KG1 (cell line): Measurements from ENCODE around the gene VRK2.
"Not testable (repeated sequence)": the region's sequence is repeated elsewhere in the genome, so short reads cannot be mapped to it uniquely, and the experiment has no call there.

Source experiments
- DNase-seq: peaks from one replicate; lab custom pipeline; 2025; lab: John Stamatoyannopoulos, UW

The VRK2 gene

DNA sequence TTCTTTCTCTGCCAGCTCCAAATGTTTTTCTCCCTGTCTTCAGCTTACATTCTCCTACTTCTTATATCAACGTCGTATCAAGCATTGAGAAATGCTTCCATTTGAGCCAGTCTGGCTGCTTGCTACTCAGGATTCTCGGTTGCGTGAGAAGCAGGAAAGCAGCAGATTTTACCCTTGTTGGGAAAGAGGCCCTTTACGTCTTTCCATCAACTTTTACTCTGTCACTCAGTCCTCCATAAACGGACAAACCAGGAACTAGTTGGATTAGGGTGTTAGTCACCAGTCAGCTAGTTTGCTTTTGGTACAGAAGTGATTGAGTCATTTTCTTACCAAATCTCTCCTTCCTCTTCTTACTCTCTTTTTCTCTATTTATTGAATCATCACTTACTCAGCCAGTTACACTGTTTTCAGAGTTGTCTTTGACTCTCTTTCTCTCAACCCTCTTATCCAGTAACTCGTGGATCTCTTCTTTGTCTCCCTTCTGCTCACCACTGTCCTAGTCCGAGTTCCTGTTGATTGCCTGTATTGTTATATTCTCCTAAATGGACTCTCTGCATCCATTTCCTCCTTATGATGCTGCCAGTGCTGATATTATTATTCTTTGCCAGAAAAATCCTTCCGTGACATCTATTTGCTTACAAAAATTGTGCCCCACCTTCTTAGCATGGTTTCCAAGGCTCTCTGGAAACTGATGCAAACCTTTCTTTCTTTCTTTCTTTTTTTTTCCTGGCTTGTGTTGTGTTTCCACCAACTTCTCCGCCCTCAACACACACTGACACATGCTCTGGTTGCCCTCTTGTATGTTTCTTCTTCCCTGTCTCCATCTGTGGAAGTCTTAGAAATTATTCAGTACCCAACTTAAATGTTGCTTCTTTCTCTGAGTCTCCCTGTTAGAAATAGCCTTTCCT is 61.5 kb downstream of the VRK2 start:
- no peak for DNase-seq

DNA sequence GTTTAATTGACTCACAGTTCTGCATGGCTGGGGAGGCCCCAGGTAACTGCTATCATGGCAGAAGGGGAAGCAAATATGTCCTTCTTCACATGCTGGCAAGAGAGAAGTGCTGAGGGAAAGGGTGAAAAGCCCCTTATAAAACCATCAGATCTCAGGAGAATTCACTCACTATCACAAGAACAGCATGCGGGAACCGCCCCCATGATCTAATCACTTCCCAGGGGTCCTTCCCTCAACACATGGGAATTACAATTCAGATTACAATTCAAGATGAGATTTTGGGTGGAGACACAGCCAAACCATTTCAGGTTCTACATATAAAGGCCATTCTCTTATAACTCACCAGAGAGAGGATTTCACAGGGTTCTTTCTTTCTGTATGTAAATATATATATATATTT is 62.9 kb downstream of the VRK2 start:
- no peak for DNase-seq

DNA sequence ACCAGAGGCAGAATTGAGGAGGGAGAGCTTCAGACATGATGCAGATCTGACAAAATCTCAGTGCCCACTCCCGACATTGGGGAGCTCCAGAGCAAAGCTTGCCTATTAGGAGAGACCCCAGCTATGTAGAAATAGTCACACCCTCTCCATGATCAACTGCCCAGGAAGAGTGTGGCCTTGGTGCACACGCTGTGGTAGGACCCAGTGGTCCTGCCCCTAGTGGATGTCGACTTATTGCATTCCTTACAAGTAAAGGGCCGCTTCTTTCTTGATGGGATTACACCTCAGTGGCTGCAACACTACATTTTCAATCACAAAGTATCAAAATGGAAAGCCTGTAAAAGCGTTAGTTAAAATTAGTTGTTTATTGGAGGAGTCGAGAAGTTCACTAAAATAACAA is 64.2 kb downstream of the VRK2 start:
- no peak for DNase-seq

DNA sequence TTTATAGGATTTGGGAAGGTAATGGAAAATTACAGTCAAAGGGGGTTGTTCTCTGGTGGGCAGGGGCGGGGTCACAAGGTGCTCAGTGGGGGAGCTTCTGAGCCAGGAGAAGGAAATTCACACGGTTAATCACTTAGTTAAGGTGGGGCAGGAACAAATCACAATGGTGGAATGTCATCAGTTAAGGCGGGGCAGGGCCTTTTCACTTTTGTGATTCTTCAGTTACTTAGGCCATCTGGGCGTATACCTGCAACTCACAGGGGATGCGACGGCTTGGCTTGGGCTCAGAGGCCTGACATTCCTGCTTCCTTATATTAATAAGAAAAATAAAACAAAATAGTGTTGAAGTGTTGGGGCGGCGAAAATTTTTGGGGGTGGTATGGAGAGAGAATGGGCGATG is 67.0 kb downstream of the VRK2 start:
- DNase-seq, result not testable (repeated sequence)

DNA sequence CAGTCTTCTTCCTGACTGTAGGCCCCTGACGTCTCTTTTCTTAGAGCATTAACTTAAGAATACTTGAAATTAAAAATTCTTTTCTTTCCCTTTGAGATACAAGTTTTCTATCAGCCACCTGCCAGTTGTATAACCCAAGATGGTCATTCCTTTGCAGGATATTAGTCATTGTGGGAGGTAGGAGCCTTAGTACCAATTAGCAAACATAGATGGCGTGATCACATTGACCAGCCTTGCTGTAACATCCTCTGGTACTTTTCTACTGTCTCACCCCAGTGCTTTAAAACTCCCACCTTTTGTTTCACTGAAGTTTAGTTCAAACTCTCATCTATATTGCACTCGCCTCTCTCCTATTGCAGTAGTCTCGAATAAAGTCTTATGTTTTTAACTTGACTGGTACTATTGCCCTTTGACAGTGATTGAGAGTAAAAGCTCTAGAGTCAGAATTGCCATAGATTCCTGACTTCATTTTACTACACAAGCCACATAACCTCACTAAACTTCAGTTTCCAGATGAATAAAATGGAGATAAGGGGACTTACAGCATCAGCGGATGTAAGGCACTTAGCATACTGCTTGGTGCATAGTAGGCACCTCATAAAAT is 74.1 kb downstream of the VRK2 start:
- no peak for DNase-seq

DNA sequence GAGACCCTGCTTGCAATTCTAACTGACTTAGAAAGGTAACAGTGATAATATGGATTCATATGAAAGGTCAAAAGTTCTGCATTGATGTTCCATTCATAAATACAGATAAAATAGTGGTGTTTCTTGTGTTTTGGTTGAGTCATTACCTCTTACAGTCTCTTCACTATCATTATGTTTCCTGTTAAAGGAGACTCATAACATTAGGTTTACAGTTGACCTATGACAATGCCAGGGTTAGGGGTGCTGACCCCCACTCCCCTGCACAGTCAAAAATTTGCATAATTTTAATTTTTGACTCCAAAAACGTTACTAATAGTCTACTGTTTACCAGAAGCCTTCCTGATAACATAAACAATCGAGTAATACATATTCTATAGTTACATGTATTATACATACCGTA is 75.4 kb downstream of the VRK2 start:
- no peak for DNase-seq

DNA sequence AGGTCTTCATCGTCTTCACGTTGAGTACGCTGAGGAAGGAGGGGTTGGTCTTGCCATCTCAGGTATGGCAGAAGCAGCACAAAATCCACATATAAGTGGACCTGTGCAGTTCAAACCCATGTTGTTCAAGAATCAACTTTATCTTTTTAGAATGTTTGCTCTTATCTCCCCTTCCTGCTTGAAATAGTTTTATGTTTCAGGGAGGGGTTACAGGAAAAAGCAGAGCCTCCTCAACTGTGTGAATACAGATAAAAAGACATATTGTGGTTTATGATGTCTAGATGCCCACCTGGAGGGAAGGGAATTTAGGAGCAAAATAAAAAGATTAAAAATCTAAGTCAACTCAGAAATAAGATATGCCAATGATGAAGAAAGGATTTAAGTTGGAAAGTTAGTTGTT is 75.9 kb downstream of the VRK2 start:
- DNase-seq, result no peak

DNA sequence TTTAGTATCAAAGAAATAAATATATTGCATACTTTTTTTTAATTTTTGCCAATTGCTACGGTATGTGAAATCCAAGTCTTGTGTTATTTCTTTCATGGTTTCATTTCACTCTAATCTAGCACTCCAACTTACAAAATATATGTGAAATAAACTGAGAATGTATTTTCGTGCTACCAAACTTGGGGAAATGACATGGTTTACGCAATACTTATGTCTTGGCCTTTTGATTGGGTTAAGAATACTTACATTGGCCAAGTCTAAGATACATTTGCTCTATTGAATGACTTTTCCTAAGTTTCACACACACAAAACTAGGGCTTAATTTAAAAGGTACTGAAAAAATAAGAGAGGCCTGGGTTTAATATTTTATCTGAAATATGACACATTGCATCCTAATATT is 80.5 kb downstream of the VRK2 start:
- no peak for DNase-seq

DNA sequence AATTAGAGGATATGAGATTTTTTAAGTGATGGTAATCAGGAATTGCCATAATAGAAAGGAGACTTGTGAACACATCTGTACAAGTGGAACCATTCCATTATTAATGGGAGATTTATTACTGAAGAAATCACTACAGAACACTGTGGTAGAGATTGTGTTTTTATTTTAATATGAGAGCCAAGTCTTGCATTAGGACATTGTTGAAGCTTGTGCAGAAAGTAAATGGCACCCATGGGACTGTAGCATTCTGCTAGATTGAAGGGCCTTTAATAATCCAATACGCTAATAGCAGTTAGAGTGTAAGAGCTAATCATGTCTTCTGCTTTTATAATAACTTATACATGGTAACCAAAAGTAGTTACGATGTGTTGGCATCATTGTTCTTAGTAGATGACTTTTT is 83.6 kb downstream of the VRK2 start:
- DNase-seq, result no peak

DNA sequence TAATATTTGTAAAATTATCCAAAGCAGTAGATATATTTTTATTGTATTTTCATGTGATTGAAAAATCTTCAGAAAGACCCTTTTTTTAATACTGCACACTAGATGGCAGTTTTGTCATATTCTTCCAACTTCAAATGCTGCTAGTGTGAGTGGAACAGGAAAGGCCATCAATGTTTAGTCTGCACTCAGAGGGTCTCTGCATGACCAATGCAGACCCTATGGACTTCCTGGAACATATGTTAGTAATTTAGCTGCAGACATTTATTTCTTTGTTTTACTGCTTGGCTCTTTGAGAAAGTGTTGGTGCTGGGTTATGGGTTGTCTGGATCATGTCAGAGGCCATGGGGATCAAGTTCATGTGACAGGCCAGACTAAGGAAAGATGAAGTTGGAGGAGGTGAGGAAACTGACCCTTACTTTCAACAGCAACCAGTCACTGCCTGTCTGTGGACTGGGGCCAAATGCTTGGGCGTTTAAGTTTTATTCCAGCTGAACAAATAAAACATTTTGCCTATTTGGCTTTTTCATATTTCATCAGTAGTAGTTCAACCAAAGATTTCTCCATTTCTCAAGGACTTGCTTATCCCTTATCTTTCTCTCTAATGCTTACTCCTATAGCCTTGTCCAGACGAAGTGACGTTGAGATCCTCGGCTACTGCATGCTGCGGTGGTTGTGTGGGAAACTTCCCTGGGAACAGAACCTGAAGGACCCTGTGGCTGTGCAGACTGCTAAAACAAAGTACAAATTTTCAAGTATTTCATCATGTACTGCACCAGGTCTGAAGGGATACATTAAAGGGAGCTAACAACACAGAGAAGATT is 84.8 kb downstream of the VRK2 start:
- DNase-seq, result no peak

DNA sequence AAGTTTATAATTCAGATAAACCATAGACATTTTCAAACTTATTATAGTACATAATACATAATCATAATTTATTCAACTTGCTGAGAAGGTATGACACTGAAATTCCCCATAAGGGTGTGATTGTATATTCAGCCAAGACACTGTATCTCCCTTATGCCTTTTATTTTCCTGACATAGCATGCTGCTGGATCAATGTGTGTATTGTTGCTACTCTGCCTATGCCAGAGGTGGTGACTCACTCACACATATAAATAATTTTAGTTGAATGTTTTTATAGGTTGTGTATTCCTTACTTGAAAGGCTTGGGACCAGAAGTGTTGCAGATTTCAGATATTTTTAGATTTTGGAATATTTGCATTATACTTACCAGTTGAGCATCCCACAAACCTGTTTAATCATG is 86.8 kb downstream of the VRK2 start:
- DNase-seq, result no peak

DNA sequence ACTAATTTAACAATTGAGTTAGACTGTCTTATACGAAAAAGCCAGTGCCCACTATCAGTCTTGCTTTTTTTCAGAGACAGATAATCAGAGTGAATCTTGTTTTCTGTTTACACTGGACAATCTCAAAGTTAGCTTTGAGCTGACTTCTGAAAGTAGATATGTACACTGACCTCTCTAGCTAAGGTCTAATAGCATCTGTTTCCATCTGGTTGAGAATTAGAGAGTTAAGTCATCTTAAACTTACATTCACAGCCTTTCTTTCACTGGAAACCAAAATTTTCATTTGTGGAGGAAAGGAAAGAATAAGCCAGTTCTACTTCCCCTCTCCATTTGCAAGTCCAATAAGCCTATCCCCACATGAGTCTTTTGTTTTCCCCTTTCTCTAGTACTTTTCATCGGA is 89.3 kb downstream of the VRK2 start:
- no peak for DNase-seq

DNA sequence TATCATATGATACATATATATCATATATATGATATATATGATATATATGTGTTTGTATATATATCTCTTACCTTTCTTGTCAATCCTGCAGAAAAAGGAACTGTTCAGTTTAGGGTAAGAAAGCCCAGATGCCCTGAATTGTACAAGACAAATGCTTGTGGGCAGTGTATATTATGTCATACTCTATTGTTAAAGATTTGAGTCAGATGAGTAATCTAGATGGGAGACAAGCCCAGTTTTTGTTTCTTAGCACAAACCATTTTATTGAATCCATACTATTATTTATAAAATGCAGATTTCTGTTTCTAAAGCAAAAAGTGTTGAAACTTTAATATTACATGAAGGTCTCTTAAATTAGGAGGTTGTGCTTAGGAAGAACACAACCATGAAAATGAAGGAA is 90.6 kb downstream of the VRK2 start:
- DNase-seq, result no peak

DNA sequence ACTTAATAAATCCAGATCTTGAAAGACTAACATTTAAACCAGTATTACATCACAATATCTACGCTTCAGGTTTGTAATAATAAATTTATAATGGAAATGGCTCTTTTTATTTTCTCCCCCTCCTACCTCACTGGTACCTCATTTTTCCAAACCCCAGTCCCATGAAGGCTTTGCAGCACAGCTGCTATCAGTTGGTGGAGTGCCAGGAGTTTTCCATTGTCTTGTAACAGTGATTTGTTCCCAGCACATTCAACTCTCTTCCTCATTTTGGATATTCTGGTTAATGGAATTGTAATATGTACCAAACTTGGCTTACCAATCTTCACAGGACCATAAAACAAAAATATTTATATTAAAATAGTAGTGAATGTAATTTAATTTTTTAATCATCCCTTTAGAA is 91.2 kb downstream of the VRK2 start:
- DNase-seq, result no peak

DNA sequence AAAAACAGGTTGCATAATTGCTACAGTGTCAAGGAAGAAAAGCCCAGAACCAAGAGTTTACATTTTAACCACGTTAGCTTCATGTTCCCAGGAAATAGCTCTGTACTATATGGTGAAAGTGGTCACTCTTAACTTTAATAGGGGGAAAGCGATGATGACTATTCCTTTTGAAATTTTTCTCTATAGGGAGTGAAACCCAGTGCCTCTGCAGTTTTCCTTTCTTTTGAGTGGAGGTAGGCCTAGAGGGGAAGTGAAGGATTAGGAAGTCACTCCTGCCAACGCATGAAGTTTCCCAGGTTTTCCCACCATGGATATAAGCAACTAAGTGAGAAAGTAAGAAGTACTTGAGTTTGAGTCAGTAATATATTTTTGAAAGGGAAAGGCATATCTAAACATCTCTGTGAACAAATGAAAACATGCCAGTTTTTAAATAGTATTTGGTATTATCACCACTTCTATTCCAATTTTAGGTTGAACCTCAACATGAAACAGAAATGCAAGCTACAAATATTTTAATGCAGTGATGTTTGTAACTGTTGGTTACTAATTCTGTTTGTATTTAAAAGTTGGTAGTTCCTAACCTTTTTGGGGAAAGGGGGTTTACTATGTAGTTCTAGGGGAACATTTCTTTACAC is 91.9 kb downstream of the VRK2 start:
- no peak for DNase-seq

DNA sequence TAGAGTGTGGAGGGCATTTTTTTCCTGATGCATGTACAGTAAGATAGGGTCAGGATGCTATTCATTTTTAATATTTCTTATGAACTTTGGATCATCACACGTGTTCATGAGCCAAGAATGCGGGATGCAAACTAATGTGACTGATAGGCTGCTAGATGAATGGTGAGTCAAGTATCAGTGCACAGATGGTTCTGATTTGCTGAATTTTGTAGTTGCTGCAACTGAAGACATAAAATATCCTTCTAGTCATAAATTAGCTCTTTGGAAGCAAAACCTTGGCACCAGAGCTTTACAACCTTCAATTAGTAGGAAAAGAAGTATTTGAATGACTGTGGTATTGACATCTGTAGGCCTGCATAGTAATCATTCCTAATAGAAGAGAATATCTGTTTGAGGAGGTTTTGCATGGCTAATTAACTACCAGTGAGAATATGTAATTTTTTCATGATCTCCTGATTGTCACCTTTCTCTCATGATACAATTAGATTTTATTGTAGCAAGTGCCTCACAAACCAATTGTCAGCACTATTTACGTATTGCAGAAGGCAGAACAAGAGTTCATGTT is 94.0 kb downstream of the VRK2 start:
- DNase-seq, result no peak

DNA sequence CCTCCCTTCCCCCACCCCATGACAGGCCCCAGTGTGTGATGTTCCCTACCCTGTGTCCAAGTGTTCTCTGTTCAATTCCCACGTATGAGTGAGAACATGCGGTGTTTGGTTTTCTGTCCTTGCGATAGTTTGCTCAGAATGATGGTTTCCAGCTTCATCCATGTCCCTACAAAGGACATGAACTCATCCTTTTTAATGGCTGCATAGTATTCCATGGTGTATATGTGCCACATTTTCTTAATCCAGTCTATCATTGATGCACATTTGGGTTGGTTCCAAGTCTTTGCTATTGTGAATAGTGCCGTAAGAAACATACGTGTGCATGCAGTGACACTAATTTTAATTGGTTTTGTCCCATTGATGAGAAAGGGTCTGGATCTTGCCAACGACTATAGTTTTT is 99.2 kb downstream of the VRK2 start:
- not testable (repeated sequence) for DNase-seq

DNA sequence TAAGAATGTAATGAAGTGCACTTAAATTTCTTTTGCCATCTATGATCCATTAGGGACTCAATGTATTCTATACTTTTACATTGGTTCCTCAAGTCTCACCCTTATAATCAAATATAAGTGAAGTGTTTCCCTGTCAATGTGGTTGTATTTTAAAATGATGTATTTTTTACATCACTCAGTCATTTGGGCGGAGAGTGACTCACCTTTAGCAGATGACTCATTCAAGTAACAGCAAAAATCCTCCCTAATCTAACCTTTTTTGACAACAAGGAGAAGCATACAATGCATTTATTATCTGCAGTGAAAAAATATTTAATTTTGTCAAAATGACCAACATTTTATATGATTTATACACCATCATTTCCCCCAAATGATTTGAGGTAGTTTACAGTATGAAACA is 100.1 kb downstream of the VRK2 start:
- DNase-seq, result no peak

DNA sequence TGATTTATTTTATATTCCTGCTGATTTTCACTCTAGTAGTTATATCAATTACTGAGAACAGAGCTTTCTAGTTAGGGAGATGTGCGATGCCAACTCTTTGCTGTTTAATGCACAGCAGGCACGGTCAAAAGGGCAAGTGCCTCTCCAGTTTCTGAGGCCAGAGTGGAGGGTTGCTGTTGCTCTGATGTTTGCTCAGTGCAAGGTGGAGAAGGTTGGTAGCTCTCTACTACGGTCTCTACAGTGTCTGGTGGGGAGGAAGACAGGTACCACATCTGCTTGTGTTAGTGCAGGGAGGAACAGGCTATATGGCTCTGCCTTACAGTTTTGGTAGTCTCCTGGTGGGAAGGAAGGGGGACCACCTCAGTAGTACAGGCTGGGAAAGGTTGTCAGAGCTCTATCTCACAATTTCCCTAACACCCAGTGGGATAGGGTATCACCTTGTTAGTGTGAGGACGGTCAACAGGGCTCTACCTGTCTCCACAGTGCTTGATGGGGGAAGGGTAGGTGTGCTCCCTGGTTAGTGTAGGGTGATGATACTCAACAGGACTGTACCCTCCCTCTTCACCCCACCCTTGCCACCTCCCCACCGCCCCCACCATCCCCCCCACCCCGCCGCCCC is 108.7 kb downstream of the VRK2 start:
- DNase-seq, result no peak

DNA sequence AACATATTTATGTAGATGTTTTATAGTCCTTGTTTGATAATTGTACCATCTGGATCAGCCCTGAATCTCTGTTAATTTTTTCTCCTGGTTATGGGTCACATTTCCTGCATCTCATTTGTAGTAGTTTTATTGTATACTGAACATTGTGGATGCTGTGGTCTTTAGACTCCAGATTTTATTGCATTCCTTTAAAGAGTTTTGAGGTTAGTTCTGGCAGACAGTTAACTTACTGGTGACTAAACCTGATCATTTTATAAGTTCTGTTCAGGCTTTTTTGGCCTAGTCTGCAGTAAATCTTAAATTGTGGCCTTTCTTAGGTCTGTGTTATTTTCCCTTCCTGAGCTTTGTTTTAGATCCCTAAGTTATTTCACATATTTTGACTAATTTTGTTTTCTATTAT is 110.2 kb downstream of the VRK2 start:
- DNase-seq, result no peak

DNA sequence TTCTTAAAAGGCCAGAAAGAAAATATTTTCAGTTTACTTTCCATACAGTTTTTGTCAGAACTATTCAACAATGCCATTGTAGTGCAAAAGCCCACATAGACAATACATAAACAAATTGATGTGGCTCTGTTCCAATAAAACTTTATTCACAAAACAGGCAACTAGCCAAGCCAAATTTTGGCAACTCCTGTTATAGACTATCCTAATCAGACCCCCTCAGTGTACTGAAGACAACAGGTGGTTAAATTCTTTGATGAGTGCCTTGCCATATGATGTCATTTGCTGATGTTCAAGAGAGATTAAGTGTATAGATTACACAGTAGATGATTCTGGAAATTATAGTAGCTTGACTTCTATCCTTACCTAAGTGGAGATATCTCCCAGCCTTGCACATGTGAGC is 111.1 kb downstream of the VRK2 start:
- DNase-seq, result no peak

DNA sequence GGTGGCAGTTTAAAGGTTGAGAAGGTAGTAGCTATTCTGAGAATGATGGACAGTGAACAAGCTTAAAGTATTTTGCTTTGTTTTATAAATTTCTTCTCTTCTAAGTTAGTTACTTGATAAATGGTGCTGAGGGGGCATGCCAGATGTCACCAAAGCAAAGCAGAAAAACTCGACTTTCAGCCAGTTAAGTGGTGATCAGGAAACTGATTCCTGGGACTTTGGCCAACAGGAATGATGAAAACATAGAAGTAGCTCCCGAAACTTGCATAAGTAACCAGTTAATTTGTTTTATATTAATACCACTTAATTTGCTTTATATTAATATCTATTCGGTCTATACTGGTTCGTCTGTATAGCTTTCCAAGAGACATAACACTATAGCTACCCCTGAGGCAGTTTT is 111.9 kb downstream of the VRK2 start:
- DNase-seq, result no peak
